Measurements from ENCODE around the gene UBALD2. TPM values are rescaled to one million over a fixed set of nuclear protein-coding genes. Genes with fewer than 3 reads are reported as not detected.

UBALD2 gene
- total and polyA plus RNA-seq, 2 of the 4 experiments (the other 2 are of a cell fraction): 0.90 to 12.1 TPM

GRCh38 chr17:76239538-76240274, 25.4 kb upstream of the UBALD2 start:
- Histone ChIP-seq H3K4ac (ENCODE audit: low read depth, low read length) (no peak overlapping the region), H2AK9ac (replicated peaks; ENCODE audit: low read depth, low read length, poor library complexity) (peak overlapping the region; percentile 53), H2BK15ac (ENCODE audit: low read depth, low read length) (no peak overlapping the region), H3K79me1 (ENCODE audit: low read depth in 1 of 2, low read length in 2 of 2) (no peaks in the 10 kb centered on the region), H3K4me1 (ENCODE audit: control insufficient read depth, insufficient read depth, low read length) (peaks cover 3% of the 10 kb centered on the region; the same call in 1 of the 2 replicates), H2AFZ (replicated peaks; ENCODE audit: low read length, poor library complexity) (peak overlapping the region; percentile 94), H2AK5ac (ENCODE audit: low read depth, low read length) (no peak overlapping the region), H3K23ac (ENCODE audit: low read depth, low read length) (no peak overlapping the region; the same call in 1 of the 2 replicates), H3K18ac (ENCODE audit: low read depth, low read length) (no peak overlapping the region), H3K27ac (ENCODE audit: insufficient read depth, low read length) (no peak overlapping the region), H4K5ac (ENCODE audit: low read depth, low read length) (no peak overlapping the region), H3K56ac (ENCODE audit: extremely low read depth, insufficient read depth, low read length) (no peak overlapping the region), H3K27me3 (ENCODE audit: control insufficient read depth, insufficient read depth, low read length) (peaks cover 19% of the 10 kb centered on the region), H3K4me3 (ENCODE audit: insufficient read depth, low read depth, low read length) (peak overlapping the region; percentile 63), H3K36me3 (ENCODE audit: control insufficient read depth, insufficient read depth, low read length) (no peaks in the 10 kb centered on the region), H3K9me1 (ENCODE audit: insufficient read depth, low read length) (no peaks in the 10 kb centered on the region; the same call in 1 of the 2 replicates), H3K9ac (ENCODE audit: low read depth, low read length) (no peak overlapping the region), H3K4me2 (ENCODE audit: low read depth, low read length) (peak overlapping the region; percentile 63), H2BK120ac (ENCODE audit: low read depth, low read length) (no peak overlapping the region), H4K91ac (ENCODE audit: insufficient read depth, low read depth, low read length) (no peak overlapping the region), H2BK5ac (ENCODE audit: low read depth, low read length, poor library complexity, severe bottlenecking) (no peak overlapping the region), H4K20me1 (ENCODE audit: insufficient read depth, low read length) (no peaks in the 10 kb centered on the region), H3K14ac (replicated peaks; ENCODE audit: low read depth, low read length) (no peak overlapping the region), H3K9me3 (ENCODE audit: control insufficient read depth, insufficient read depth, low read length) (no peaks in the 10 kb centered on the region), H4K8ac (ENCODE audit: low read depth in 2 of 2, low read length in 2 of 2) (no peak overlapping the region), H2BK20ac (ENCODE audit: low read depth, low read length) (no peak overlapping the region)
- dilution Hi-C loops (cut with HindIII; ENCODE audit: low sequenced_read_pairs, unreplicated experiment): no loop called here
- BruUV-seq (replicated peaks): no TSS peak
- CTCF ChIA-PET: no interaction called here
- TF ChIP-seq RFX5 (IDR thresholded peaks at IDR 0.05; ENCODE audit: low read depth, low read length): no peak
- no peak for TF ChIP-seq BHLHE40 (IDR thresholded peaks at IDR 0.05; ENCODE audit: low read depth, low read length)
- no peak for TF ChIP-seq MXI1 (IDR thresholded peaks at IDR 0.05; ENCODE audit: borderline replicate concordance, low read depth, low read length)
- TF ChIP-seq FOS (IDR thresholded peaks at IDR 0.05; ENCODE audit: low read depth, low read length): no peak
- no peak for TF ChIP-seq CHD1 (IDR thresholded peaks at IDR 0.05; ENCODE audit: low read depth, low read length)
- no peak for TF ChIP-seq ELK1 (IDR thresholded peaks at IDR 0.05; ENCODE audit: borderline replicate concordance, low read depth, low read length)
- TF ChIP-seq POLR2A (IDR thresholded peaks at IDR 0.05; ENCODE audit: low read depth, low read length): no peak
- no peak for TF ChIP-seq USF2 (IDR thresholded peaks at IDR 0.05; ENCODE audit: low read depth, low read length)
- TF ChIP-seq NFE2L2 (IDR thresholded peaks at IDR 0.05; ENCODE audit: low read depth, low read length): no peak
- TF ChIP-seq RCOR1 (IDR thresholded peaks at IDR 0.05; ENCODE audit: insufficient replicate concordance, low read length): no peak
- no peak for TF ChIP-seq CEBPB (IDR thresholded peaks at IDR 0.05; ENCODE audit: low read depth, low read length)
- no peak for TF ChIP-seq SMC3 (IDR thresholded peaks at IDR 0.05; ENCODE audit: low read depth, low read length)
- no peak for TF ChIP-seq RAD21 (IDR thresholded peaks at IDR 0.05; ENCODE audit: low read length)
- intact Hi-C loops (cut with micrococcal nuclease): loop anchor here (2.0 kb wide), 1 partner anchor 25 kb away; the partner anchor contains the start of gene UBALD2
- POLR2A ChIA-PET (ENCODE audit: unreplicated experiment): no interaction called here
- ATAC-seq (ENCODE audit: low read depth) (no peak; the same call in 1 of the 2 replicates), DNase-seq (no peak)
- 18% methylated on average over 29 of the region's 75 CpGs; no CpG with 5 or more reads in 1 of the 2 experiments for WGBS, 2 experiments (ENCODE audit: extremely low coverage in 2 of 2, insufficient read length in 1 of 2)
- in situ Hi-C loops (cut with MboI; ENCODE audit: low sequenced_read_pairs): no loop called here

All from IMR-90 (cell line).